CD4-positive, alpha-beta T cell treated with Interleukin-12 subunit alpha and Interleukin-12 subunit beta, for 1 hour (primary cell): ENCODE results near the gene FOXP1.

ENCODE experiments used
- DNase-seq: peaks from one replicate; pipeline ENCODE4 v3.0.0-alpha.2; 2020

The FOXP1 gene

DNA sequence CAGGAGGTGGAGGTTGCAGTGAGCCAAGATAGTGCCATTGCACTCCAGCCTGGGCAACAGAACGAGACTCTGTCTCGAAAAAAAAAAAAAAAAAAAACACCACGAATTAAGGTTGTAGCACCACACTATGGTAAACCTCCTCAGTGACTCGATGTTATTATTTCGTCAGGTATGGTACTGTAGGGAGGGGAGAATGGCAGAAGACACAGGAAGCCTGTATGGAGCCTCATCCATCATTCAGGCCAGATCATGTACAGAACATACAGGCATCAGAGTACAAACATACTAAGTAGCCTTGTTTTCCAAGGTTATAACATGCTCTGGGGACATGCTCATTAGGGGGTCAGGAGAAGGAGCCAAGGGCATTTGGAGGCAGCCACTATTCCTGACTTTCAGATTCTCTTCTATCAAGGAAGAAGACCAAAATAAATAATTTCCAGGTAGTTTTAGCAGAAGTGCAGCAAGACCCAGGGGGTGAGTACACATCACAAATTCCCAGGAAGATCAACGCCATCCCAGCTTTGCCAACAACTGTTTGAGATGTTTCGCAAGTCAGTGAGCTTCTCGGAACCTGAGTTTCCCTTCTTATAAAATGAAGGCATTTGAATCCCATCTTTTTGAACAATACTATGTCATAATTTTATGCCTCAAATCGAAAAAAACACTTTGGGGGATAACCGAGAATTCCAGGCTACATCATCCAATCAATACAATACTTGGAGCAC lies 79.8 kb downstream of the FOXP1 start:
- DNase-seq = no peak

DNA sequence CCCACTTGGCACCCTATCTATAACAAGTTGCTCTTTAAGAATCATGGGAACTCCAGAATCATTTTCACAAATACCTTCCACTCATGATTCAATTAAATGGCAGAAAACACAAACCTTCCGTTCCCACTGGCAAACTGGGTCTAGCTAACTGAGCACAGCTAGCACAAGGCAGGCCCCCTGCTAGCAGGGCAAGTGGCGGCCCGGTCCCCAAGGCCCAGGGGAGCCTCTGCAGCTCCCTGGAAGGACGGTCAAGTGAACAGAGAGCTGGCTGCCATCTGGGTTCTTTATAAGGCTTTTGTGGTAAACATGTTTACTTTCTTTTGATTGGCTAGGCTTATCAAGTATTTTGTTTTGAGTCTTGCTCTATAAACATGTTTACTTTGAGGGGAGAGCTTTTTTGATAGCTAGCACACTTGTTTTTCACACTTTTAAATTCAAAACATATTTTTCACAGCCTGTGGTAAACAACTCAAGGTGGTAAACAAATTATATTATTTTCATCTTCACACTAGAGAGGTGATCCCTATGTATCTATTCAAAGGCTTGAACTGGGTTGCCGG lies 81.4 kb downstream of the FOXP1 start:
- no peak for DNase-seq

DNA sequence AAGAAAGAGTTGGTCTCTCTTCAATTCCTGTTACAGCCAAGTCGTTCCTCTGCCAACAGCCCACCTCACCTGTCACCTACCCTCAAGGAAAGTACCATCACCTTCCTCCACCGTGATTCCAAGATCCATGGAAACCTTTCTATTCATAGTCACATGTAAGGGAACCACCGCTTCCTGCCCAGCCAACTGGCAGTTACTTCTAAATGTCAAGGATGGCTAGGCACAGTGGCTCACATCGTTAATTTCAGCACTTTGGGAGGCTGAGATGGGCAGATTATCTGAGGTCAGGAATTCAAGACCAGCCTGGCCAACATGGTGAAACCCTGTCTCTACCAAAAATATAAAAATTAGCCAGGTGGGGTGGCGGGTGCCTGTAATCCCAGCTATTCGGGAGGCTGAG lies 82.8 kb downstream of the FOXP1 start:
- no peak for DNase-seq

- DNase-seq = no peak
These were observed 84.2 kb downstream of the FOXP1 start for GRCh38 chr3:71499227-71499876.

DNA sequence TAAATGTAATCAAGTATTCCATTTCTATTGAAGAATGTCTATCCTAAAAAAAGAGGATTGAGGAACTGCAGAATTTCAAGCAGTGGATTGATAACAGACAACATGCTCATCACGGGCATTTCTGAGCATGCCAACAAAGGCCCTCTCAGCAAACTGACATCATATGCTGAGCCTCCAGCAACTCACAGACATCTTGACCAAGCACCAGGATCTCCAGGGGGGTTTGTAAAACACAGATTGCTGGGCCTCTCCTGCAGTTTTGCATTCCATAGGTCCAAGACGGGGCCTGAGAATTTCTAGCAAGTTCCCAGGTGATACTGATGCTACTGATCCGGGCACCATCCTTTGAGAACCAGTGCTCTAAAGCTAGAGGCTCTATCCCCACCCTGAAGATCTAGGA lies 85.0 kb downstream of the FOXP1 start:
- no peak for DNase-seq

GRCh38 chr3:71497971-71498444 lies 85.5 kb downstream of the FOXP1 start:
- no peak for DNase-seq

GRCh38 chr3:71497367-71497897 lies 86.1 kb downstream of the FOXP1 start:
- DNase-seq = no peak

- DNase-seq = peak; percentile 46
These were observed 87.6 kb downstream of the FOXP1 start for GRCh38 chr3:71495708-71496472.

DNA sequence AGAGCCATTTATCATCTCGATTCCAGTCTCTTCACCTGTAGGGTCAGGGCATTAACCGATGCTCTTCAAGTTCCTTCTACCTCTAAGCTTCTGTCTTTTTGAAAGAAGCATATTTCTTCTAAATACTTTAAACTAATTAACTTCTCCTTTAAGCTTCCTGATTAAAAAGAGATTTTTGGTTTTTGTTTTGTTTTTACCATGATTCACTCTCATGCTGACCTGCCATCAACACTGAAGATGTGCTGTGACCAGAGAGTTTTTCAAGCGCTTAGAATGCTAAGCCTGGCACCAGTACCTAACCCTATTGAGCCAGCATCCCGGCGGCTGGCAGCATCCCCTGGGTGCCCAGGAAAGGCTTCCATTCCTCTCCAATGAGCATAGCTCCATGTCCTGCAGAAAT lies 89.3 kb downstream of the FOXP1 start:
- DNase-seq = no peak

DNA sequence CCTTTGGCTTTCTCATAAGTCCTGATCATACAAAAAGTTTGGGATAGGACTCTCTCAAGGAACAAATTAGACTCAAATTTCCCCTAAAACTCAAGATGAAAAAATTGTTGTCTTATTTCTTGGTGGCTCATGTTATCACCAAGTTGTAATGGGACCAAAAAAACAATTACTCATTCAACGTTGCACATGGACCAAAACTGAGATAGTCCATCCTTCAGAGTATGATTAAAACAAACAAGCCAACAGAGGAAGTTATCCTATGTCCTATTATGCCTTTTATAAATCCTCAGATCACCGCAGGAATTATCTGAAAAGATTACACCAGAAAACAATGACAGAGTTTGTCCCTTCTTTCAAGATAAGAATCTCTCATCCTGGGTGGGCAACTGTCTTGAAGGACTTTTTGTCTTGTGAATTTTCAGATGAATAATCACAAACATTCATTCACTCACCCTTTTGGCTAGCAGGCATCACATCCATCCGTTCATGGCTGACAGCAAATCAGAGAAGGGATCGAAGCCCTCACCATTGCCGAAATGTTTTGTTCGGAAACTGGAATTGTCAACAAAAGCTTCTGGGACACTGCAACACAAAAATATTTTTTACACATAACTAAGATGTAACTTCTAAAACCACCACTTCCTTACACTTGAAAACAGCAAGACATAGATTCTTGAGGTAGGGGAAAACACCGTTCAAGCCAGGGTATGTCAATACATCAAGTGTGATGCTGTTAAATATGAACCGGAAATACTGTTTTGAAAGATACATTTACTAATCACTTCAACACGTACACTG lies 90.4 kb downstream of the FOXP1 start:
- DNase-seq = peak; percentile 85

GRCh38 chr3:71492566-71492965 lies 91.0 kb downstream of the FOXP1 start:
- peak; percentile 79 for DNase-seq

DNA sequence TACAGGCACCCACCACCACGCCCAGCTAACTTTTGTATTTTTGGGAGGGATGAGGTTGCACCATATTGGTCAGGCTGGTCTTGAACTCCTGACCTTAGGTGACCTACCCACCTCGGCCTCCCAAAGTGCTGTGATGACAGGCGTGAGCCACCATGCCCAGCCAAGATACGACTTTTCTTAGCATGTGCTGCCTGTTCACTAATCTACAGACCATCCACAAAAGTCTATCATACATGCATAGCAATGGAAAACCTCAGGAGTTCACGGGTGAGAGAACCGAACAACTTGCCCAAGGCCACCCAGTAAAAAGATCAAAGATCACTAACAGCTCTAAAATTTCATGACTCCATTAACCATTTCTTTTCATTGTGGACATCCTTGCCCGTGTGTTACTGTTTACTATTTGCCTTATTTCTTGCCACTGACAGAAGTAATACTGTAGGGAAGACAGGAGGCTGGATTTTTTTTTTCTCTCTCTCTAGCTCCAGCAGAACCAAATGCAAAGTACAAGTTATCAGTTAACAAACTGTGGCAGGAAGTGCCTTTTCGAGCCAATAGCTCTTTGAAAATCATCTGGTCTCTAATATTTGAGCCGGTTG lies 92.3 kb downstream of the FOXP1 start:
- DNase-seq = peak; percentile 33

GRCh38 chr3:71490692-71491091 lies 92.8 kb downstream of the FOXP1 start:
- peak; percentile 21 for DNase-seq

GRCh38 chr3:71489315-71489761 lies 94.2 kb downstream of the FOXP1 start:
- DNase-seq = peak; percentile 70

- no peak for DNase-seq
These were observed 94.6 kb downstream of the FOXP1 start for GRCh38 chr3:71488882-71489281.

- peak; percentile 27 for DNase-seq
These were observed 95.1 kb downstream of the FOXP1 start for GRCh38 chr3:71488391-71488809.

DNA sequence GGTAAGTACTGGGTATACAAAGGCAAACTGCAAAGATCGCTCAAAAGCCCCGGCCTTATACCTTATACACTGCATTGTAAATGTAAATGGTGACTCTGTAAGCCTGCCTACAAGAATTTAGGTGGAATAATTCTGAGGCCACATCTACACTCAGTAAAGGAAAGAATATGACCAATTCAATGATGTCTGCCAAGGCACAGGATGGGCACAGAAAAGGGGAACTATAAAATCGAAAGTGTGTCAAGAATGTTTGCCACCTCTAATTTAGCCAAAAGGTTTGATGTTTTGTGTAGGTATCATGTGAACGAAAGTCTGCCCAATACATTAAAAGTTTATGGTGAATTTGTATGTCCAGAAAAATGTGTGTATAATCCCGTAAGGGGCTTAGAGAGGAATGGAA lies 96.1 kb downstream of the FOXP1 start:
- peak; percentile 37 for DNase-seq

DNA sequence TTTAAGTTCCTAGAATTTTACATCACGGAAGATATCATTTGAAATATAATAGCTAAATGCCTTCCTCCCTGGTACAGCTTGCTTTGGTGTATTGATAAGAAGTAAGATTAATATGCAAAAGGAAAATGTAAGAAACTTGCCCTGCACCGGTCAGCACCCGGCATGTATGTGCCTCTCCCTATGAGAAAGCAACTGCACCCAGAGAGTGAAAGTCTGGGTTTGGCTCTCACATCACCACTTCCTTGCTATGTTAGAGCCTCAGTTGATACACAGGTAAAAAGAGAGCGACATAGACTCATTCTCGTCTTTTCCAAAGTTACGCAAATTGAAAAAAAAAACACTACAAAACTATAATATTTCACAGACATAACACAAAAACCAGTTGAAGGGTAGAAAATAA lies 96.7 kb downstream of the FOXP1 start:
- DNase-seq = peak; percentile 45

GRCh38 chr3:71485896-71486295 lies 97.6 kb downstream of the FOXP1 start:
- DNase-seq = no peak

GRCh38 chr3:71484452-71484851 lies 99.1 kb downstream of the FOXP1 start:
- no peak for DNase-seq

- no peak for DNase-seq
These were observed 99.5 kb downstream of the FOXP1 start for GRCh38 chr3:71484047-71484446.

GRCh38 chr3:71482771-71483170 lies 100.8 kb downstream of the FOXP1 start:
- DNase-seq = no peak
